COLO668 (cell line): Measurements from ENCODE around the gene IPPK.

Source experiments
- DNase-seq: peaks from one replicate; lab custom pipeline; 2025; ENCODE audit not compliant: unreplicated experiment; lab: John Stamatoyannopoulos, UW

IPPK gene

GRCh38 chr9:92615790-92616189, 54.1 kb downstream of the IPPK start:
- no peak for DNase-seq

DNA sequence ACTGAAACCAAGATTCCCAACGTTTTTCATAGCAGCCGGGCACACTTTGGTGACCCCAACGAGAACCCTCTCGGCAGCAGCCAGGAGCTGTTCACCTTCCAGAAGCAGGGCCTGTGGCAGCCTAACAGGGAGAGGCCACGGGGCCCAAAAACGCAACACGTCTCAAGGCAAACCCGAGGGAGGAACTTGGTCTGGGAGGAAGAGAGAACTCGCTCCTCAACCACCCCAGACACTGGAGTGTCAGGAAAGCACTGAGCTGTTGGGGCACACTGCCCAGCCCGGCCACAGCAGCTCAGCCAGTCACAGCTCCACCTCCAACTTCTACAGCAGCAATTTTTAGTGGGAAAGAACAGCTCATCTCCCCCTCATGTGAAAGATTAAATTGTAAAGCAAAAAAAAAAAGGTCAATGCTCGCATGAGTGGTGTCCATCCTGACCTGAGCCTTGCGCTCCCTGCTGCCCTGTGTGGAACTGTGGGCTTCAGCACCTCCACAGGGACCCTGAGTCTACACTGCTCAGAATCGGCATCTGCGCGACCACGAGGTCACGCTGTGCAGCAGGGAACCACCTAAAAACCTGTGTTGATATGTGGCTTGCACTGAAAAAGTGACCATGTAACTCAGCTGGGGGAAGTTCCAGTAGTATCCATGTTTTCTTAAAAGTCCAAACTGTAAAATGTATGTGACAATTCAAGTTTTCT, 55.0 kb downstream of the IPPK start:
- DNase-seq, result no peak

GRCh38 chr9:92614123-92614510, 55.8 kb downstream of the IPPK start:
- DNase-seq, result no peak

GRCh38 chr9:92613268-92614122, 56.4 kb downstream of the IPPK start:
- no peak for DNase-seq

GRCh38 chr9:92612816-92613215, 57.1 kb downstream of the IPPK start:
- no peak for DNase-seq

DNA sequence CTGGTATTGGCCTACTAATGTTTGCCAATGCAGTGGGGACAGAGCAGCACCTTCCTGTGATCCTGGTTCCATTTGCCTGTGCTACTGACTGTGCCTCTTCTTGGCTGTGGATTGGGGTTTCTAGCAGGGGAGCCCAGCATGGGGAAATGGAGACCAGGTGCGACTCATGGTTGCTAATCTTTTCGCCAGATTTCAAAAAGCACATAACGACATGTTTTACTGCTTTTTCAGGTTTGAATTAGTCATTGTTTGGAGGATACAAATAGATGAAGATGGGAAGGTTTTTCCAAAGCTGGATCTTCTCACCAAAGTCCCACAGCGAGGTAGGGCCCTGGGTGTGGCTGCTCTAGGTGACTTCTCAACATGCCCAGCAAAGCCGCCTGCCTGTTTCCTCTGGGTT, 57.6 kb downstream of the IPPK start:
- no peak for DNase-seq

GRCh38 chr9:92611621-92612285, 58.2 kb downstream of the IPPK start:
- DNase-seq, result no peak

DNA sequence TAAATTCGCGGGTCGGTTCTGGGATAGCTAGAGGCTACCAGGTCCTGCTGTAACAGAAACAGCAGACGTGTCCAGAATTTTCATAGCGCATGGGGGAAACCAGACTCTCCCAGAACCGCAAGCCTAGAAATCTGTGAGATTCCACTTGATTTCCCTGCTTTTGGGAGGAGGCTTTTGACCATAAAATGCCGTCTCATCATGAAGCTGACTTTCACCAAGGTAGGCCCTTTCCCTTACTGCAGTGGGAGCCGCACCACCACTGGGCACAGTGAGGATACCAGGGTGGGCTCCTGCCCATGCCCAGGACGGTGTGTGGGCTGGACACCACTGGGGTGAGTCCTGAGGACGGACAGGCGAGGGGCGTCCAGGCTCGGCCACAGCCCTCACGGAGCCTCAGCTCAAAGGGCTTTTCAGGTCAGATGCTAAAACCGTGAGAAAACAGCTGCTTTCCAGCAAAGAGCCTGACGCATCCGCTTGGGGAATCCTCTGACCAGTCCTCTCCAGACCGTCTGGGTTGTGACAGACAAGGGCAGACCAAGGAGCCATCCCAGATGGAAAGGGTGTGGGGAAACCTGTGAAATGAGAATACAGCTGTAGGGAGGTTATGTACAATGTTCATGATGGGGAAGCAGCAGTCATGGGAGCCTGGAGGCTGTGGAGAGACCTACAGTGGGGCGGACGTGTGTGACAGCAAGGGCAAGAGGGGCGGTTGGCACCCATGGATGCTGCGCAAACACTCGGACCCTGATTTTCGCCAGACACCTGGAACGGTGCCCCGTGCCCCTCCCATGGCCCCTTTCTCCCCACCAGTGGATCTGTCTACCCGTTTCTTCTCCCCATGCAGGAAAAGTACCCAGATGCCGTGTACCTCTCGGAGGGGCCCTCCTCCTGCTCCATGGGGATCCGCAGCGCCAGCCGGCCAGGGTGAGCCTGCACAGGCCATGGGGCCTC, 59.2 kb downstream of the IPPK start:
- DNase-seq, result no peak

- peak; percentile 79 for DNase-seq
Observed at GRCh38 chr9:92608909-92609445, 61.0 kb downstream of the IPPK start.

- DNase-seq, result no peak
Observed at GRCh38 chr9:92608241-92608908, 61.6 kb downstream of the IPPK start.

DNA sequence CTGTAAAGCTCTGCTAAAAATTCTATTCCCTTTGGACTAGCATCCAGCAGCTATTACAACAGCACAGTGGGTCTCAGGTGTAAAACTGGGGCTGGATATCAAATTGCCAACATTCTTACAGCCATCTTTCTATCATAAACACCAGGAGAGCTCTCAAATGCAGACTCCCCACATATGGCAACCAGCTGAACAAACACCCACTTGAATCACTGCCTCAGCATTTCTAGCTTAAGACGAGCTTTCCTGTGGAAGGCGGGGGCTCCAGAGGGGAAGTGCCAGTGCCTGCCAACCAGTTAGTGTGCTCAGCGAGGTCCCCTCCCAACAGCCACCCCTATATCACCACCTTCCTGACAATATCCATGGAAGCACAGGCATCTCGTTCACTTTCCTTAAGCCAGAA, 62.2 kb downstream of the IPPK start:
- peak; percentile 46 for DNase-seq

GRCh38 chr9:92607088-92607487, 62.8 kb downstream of the IPPK start:
- no peak for DNase-seq

- DNase-seq, result no peak
Observed at GRCh38 chr9:92605224-92605623, 64.7 kb downstream of the IPPK start.

GRCh38 chr9:92603990-92604389, 65.9 kb downstream of the IPPK start:
- no peak for DNase-seq

DNA sequence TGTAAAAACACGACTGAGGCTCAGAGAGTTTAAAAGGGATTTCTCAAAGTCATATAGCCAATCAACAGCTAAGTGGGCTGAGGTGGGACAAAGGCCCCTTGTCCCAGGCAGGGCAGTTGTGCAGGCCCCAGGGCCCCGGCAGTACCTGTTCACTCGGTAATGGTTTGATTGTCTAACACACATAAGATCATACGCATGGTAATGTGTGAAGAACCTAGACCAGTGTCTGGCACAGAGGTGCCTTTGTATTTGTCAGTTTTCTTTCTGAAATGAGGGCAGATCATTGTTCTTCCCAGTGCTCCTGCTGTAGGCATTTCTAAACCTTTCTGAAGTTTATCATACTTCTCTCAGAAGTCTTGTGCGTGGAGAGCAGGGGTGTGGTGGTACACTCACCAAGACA, 66.8 kb downstream of the IPPK start:
- no peak for DNase-seq

GRCh38 chr9:92602413-92602812, 67.5 kb downstream of the IPPK start:
- no peak for DNase-seq

DNA sequence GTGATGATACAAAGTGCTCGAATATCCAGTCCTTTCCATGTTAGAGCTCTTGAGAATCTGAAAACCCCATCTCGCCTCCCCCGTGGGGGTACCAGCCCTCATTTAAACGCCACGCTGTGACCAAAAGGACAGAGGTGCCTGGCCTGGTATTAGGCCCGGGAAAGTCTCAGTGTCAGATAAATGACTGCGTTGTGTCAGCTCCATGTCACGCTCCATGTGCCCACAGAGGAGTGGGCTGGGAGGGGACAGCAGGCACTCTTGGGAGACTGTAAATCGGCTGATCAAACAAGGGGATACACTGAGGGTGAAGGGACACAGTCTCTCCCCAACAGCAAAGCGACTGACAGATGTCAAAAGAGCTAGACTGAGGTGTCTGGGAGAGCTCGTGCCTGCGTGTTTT, 68.5 kb downstream of the IPPK start:
- no peak for DNase-seq

GRCh38 chr9:92600462-92601261, 69.3 kb downstream of the IPPK start:
- no peak for DNase-seq

GRCh38 chr9:92599938-92600461, 69.9 kb downstream of the IPPK start:
- DNase-seq, result no peak
